ENCODE results near the gene CD163.

DNA sequence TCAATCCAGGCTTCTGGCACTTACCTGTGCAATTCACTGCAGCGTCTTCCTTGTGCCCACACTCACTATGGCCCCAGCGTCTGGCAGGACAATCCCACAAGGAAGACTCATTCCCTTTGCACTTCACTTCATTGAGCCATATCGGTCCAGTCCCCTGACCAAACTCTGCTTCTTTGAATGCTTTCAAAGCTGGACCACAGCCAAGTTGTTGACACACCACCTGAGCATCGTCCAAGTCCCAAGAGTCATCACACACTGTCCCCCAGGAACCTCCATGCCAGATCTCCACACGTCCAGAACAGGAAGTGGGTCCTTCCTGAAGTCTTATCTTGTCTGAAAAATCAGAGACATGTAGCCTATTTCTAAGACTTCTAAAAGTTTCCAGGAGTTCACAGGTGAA, 20.2 kb downstream of the CD163 start:
- TF ChIP-seq EZH2 (IDR thresholded peaks at IDR 0.05; ENCODE audit: insufficient read depth, poor library complexity, severe bottlenecking) = no peak
- TF ChIP-seq EZH2phosphoT487 (IDR thresholded peaks at IDR 0.05; ENCODE audit: insufficient read depth, low read depth) = no peak

Measured in GM23248 (cell line).